Middle frontal gyrus (tissue), 1 donor: Measurements from ENCODE around the gene BTBD6.

Experiments used
- DNase-seq: peaks from one replicate; pipeline ENCODE4 v3.0.0-alpha.2; 2015; ENCODE audit warnings: low spot score; ENCODE audit errors: extremely low spot score

Gene BTBD6

DNA sequence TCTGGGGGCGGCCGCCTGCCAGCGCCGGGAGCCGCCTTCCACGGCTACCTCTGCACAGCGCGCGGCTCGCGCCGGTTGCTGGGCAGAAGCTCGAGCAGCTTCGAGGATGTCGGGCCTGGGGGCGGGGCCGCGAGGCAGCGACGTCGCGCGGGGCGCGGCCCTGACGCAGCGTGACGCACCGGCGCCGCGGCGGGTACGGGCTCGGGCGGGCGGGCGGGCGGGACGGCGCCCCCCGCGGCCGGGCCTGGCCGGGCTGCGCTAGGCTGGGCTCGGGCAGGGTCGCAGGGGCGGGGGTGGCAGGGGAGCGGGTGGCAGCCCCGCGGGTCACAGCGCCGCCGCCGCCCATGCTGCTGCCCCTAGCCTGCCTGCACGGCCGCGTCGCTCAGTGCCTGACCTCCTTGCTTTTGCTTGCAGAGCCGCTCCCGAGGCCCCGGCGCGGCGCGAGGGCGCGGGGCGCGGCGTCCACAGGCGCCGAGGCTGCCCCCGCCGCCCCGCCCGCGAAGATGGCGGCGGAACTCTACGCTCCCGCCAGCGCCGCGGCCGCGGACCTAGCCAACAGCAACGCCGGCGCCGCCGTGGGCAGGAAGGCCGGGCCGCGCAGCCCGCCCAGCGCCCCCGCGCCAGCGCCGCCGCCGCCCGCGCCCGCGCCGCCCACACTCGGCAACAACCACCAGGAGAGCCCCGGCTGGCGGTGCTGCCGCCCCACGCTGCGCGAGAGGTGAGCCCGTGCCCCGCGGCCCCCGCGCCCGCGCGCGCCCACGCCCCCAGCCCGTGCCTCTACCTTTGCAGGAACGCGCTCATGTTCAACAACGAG lies at the start of gene BTBD6:
Gene BTBD6 (plus strand): TSS at position 166 of the 814 bp plus-strand sequence. CDS start 179 bp downstream, at position 345.
- peak; percentile 74 for DNase-seq

DNA sequence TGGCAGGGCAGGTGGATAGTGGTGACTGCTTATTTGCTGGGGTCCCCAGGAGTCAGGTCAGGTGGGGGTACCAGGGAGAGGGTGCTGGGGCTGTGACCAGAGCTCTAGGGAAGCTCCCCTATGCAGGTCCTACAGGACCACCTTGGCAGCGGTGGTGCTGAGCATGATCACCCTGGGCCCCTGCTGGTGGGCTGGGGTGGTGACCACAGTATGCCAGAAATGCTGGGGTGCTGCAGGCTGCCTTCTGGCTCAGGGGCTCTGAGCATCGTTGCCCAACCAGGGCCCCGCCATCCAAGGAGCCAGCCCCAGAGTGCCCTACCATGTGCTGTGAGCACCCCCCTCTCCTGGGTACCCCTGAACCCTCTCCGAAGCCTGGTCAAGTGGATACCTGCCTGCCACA lies 49.7 kb upstream of the BTBD6 start:
- no peak for DNase-seq

DNA sequence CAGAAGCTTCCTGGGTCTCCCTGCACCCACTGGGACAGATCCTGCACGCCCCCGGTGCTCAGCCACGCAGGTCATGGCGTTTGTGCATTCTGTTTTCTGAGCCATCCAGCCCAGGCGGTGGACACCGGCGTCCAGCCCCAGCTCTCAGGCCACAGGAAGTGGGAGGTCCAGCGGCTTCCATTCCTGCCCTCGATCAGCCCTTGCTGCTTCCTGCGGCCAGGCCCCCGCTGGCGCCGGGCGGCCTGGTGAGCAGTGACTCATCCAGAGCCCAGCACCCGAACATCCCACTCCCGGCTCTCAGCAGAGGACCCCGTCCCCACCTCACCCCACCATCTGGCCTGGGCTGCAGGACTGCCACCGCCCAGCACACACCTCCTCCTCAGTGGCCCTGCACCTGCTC lies 49.2 kb upstream of the BTBD6 start:
- no peak for DNase-seq

DNA sequence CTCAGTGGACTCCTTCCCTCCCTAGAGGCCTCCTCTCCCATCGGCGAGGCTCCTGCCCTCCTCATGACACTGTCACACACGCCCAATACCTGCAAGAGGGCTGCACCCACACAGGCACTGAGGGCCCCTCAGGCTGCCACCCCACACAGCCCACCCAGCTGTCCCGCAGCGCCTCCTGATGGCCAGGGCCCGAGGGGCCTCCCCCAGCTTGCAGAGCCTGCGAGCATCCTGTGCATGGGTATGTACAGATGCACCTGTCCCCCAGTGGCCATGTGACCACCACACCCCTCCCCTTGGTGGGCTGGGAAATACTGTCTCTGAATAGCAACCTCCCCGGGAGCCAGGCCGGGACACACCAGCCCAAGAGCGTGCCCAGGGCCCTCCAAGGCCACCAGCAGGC lies 48.3 kb upstream of the BTBD6 start:
- DNase-seq: no peak

DNA sequence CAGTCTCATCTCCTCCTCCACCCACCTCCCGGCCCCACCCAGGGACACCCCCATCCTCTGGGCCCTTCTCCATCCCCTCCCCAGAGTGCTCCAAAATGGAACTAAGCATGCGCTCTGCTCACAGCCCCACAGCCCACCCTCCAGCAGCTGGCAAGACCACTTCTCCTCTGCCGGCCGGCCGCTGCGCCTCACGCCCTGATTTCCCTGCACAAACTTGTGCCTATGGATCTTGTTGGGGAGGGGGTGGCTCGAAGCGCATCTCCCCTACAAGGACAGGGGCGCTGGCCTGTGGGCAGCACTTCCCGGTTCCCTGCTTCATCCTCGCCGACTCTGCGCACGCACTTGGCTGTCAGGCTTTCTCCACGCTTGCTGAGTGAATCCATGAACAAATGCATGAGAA lies 47.7 kb upstream of the BTBD6 start:
- DNase-seq: no peak

DNA sequence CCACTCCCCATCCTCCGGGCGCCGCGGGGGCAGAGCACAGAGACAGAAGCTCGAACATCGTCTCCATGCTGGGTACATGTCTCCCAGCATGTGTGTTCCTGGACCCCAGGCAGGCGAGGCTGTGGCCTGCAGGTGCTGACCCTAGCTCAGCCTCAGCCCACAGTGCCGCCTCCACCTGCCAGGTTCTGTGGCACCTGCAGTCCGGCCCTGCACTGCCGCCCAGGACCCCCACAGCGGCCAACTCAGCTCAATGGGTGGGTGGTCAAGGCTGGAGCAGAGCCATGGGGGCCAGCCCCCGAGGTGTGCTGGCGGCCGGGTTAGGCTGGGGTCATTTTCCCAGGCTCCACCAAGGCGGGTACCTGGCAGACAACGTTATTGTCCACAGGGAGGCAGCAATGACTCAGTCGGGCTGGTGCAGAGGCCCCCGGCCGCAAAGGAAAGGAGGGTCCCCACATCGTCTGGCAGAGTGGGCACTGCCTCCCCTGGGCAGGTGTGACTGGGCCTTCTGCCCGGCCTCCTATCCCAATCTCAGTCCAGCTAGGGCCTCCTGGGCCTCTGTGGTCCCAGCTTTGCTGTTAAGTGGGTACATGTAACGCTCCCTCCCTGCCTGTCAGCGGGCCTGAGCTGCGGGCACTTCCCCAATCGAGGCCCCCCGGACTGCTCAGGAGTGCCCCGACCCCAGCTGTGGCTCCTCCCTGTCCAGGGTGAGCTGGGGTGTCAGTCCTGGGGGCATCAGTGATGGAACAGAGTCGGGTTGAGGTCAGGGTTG lies 47.0 kb upstream of the BTBD6 start:
- DNase-seq: no peak

DNA sequence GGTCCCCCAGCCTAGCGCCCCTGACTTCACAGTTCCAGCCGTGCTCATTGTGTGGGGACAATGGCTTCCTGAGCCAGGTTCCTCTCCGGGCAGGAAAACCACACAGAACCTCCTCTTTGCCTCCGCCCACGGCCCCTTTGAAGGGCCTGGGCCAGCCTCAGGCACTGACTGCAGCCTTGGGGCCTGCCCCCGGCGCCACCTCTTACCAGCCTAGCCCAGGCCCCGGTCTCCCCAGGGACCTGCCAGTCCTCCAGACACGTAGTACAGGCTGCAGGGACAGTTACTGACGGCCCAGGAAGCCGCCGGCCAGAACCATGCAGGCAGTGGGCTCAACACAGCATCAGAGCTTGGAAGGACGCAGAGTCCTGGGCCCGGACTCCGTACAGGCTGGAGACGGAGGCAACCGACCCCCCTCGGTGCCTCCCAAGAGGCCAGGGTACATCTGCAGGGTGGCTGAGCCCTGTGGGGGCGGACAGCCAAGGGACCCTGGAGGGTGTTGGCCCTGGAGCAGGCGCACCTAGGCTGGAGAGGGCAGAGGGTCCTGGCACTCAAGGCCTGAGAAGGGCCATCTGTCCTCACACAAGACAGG lies 46.3 kb upstream of the BTBD6 start:
- DNase-seq: no peak

DNA sequence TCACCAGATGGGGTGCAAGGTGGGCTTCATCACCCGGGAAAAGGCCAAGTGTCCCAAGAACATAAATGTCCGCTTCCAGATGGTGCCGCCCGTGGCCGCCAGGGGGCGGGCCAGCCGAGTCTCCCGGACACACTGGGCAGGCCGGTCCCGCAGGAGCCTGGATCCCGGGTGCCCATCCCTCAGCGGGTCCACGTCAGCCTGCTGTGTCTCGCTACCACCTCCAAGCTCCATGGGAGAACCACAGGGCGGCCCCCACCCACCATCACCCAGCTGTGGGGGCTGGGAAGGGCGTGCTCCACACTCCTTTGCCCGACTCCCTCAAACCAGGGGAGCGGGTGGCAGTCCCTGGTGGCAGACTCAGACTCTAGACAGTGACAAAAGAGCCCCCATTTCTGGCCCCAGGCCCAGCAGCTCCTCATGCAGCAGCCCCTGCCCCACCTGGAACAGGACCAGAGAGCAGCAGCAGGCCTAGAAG lies 45.2 kb upstream of the BTBD6 start:
- no peak for DNase-seq

DNA sequence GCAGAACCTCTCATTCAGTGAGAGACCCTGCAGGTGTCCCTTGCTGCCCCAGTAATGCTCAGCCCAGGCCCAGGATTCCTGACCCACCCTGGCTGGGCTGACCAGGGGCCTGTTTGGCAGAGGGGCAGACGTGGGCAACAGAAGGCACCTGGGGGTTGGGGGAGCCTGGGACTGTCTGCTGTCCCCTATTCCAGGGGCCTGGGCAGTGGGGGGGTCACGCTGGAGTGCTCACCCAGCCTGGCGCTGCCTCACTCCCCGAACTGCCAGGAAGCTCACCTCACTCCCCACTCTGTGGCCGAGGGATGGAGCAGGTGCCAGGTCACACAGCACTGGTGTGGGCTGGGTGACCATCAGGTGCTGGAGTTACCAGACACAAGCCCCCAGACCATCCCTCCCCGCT lies 44.6 kb upstream of the BTBD6 start:
- DNase-seq: no peak

DNA sequence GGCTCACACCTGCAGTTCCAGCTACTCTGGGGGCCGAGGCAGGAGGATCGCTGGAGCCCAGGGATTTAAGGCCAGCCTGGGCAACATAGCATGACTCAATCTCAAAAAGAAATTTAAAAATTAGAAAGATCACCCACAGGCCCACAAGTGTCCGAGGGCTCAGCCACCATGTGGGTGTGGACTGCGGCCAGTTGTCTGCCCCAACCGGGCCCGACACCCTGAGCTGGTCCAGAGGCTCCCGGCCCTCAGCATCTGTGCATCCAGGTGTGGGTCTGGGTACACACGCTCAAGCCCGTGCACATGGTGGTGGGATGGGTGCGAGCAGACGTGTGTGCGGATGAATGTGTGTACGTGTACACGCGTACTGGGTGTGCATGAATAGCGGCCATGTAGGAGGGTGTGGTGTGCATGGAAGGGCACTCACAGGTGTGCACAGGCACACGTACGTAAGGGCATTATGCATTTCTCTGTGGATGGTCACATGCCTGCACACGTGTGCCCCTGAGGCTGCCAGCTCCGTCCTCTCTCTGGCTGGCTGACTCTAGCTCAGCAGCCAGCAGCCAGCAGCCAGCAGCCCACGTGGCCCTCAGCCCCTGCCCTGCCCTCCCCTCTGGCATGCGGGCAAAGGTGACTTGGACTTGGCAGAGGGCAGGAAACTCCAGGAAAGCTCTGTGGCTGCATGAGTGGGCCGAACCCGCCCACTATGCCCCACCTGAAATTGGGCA lies 44.0 kb upstream of the BTBD6 start:
- DNase-seq: no peak

DNA sequence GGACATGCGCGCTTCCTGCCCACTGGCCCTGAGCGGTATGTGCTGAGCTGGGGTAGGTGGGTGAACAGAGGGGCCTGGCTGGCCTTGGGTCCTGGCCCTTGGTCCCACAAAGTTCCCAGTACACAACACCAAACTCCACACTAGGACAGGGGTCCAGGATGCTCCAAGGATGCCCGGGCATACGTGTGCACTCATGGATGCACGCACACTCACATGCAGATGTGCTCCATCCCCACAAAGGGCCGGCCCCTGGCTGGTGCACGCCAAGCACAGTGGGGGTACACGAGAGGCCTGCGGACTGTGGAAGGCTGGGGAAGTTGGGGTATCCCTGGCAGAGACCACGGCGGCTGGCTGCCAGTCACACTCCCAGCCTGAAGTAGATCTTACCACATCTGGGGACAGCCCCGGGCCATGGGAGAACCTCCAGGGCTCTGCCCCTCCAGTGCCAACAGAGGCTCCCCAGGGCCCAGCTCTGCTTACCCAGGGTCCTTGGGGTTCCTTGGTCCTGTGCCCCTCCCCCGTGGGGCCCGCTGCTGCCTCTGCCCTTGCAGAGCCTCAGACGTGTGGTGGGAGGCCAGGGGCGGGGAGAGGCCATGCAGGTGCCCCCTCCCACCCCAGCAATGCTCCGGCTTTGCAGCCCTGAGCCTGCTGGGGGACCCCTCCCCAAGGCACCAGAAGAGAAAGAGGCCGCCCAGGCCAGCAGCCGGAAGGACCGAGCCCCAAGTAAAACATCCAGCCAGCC lies 43.2 kb upstream of the BTBD6 start:
- DNase-seq: no peak

DNA sequence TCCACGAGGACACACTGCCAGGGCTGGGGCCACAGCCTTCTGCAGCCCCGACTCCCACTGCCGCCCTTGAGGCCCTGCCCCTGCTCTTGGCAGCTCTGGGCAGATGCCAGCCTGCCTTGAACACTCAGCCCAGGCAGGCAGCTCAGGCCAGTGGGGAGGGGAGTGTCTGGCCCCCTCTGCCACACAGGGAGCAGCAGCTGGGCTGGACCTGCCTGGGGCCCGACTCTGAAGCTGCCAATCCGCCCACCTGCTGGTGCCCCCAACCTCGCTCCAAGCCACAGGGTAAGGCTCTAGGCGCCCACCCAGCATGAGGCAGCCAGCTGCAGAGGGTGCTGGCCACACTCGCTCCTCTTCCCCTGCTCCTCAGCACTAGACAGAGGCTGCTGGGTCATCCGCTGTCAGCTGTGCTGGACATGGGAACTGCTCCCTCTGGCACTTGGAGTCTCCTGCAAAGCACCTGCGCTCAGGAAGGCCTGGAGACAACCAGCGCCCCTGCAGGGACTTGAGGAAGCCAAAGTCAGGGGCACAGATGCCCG lies 42.6 kb upstream of the BTBD6 start:
- no peak for DNase-seq

DNA sequence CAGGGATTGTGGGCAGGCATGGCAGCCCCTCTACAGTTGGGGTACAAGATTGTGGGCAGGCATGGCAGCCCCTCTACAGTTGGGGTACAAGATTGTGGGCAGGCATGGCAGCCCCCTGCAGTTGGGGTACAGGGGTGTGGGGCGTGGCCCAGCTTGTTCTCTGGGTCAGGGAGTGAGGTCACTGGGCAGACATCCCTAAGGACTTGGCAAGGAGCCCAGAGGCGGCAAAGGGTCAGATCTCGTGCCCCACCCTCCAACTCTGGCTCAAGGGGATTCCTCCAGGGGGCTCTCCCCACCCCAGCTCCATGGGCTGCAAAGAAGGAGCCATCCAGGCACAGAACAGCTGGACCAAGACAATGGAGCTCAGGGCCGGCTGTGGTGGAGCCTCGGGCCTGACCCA lies 41.5 kb upstream of the BTBD6 start:
- DNase-seq: no peak

DNA sequence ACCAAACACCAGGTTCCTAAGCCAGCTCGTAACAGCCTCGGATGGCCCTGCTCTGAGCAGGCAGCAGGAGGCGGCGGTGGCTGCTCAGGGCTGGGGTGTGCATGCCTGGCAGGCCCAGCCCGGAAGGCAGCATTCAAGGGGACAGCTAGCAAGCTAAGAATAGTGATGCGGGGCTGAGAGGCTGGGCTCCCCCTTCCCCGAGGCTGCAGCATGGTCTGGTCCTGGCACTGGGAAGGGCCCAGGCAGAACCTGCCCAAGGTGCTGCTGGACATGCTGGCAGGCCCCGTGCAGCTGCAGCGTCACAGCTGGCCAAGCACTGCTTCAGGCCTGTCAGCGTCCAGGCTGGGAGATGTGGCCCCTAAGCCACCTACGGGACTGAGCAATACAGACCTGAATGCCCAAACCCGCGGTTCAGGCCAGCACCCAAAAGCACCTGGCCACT lies 40.9 kb upstream of the BTBD6 start:
- DNase-seq: no peak

DNA sequence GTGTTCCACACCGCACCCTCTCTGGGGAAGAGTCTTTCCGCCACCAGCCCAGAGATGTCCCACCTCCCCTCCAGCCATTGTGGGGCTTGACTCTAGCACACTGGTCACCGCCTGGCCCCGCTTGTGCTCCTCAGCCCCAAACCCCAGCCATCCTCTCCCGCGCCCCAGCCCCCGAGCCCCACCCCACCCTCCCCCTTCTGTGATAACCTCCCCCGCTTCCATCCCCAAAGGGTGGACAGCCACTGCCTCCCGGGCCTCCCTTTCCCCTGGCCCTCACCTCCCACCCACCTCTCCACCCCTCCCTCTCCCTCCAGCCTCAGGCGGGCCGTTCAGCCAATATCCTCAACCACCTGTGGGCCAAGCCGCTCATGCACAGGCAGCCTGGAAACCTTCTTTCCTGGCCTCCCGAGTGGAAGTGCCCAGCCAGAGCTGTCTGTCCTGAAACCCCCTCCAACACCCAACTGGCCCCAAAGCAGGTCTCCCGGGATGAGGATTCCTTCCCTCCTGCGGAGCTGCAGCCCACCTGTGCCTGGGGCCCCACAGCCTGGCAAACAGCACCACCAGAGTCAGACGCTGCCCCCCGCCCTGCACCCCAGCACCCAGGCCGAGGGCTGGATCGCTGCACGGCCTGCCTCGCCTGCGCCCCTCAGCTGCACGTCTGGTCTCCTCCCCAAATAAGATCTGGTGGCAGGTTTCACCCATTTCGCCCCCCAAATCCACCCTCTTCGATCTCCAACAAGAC lies 40.2 kb upstream of the BTBD6 start:
- no peak for DNase-seq

DNA sequence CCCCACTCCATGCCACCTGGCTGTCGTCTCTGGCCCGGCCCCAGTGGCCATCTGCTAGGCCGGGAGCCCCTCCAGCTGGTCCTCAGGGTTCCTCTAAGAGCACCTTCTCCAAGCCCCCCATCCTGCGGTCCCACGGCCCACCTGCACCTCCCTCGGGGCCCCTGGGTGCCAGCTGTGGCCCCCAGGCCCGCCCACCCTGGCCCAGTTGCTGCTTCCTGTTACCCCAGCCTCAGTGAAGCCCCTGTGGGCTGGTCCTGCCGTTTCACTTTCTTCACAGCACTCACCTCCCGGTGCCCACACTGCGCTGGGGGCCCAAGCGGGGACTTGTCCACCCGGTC lies 39.6 kb upstream of the BTBD6 start:
- DNase-seq: no peak

DNA sequence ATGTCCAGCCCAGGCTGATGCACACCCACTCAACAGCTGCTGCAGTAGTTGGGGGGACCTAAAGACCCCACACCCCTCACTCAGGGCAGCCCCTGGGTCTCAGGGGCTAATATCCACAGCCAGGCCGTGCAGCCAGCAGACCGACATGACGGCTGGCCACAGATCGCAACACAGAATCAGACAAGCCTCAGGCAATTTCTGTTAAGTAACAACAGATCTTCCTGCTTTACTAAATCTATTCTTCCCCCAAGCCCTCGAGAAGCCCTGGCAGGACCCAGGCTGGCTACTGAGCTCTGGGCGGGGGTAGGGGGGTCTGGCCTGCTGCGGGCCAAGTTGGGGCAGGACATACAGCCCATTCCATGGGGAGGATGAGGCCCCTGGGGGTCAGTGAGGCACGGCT lies 39.2 kb upstream of the BTBD6 start:
- no peak for DNase-seq

DNA sequence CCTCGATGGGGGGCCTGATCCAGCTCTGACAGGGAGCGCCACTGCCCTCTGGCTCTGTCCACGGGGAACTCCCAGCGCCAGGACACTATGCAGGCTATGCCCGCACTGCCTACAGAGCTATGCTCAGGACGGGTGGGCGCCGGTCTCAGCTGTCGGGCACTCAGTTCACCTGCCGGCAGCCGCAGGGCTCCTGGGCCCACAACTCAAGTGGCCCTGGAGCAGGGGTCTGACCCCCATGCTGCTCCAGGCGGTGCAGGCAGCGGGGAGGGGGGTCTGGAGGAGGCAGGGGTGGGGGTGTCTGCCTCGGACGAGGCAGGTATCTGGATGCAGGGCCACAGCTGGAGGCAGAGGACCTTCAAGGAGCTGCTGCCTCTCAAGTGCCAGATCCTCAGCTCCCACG lies 38.7 kb upstream of the BTBD6 start:
- no peak for DNase-seq

DNA sequence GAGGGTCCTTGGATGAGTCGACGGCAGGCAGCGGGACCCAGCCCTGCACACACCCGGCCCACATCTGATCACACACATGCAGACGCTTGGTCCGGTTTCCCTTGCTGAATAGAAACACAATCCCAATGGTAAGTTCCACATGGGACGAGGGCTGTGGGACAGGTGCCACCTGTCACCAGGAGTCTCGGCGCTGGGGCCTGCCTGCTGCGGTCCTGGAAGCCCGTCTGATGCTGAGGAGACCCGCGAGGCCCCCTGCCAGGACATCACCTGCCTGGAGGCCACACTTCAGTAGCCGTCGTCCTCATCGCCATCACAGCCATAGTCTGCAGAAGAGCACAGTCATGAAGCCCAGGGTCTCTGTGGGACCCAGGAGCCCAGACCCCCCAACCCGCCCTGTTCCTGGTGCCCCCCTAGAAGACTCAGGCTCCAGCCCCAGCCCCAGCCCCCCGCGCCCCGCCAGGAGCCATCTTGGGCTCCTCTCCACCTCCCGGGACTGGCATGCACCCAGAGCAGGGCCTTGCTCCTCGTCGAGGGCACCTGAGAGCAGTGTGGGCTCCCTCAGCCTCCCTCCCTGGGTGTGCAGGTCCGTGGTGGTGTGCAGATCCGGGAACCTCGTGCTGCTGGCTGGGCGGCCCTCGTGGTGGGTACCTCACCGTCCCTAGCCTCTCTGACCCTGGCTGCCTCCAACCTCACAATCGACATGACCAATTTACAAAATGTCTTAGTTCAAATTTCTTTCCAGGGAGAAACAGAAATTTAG lies 37.9 kb upstream of the BTBD6 start:
- no peak for DNase-seq
